ENCODE data around the gene PLAGL1.

GRCh38 chr6:144019929-144020328 lies 11.9 kb upstream of the PLAGL1 start:
- no peak for TF ChIP-seq CTCF (conservative IDR thresholded peaks at IDR 0.05; ENCODE audit: low read depth, low read length)
- TF ChIP-seq EZH2 (IDR thresholded peaks at IDR 0.05; ENCODE audit: borderline replicate concordance, low read depth, low read length, poor library complexity, severe bottlenecking), result no peak

All from A673 (cell line).